ENCODE data around the gene VPS13D.

Gene VPS13D

GRCh38 chr1:12196641-12197482 is 33.0 kb upstream of the VPS13D start:
- Histone ChIP-seq H3K9ac (ENCODE audit: low read depth, low read length) (no peak overlapping the region), H3K36me3 (ENCODE audit: insufficient read depth, low read length) (no peaks in the 10 kb centered on the region), H3K4me1 (ENCODE audit: insufficient read depth, low read length) (no peaks in the 10 kb centered on the region), H3K79me2 (ENCODE audit: insufficient read depth, low read length) (no peaks in the 10 kb centered on the region), H3K9me3 (ENCODE audit: insufficient read depth, low read length, severe bottlenecking) (no peaks in the 10 kb centered on the region), H4K20me1 (ENCODE audit: insufficient read depth, low read length) (no peaks in the 10 kb centered on the region), H3K4me3 (ENCODE audit: low read depth in 1 of 2, low read length in 2 of 2) (no peak overlapping the region), H3K27me3 (ENCODE audit: insufficient read depth, low read length, poor library complexity) (no peaks in the 10 kb centered on the region), H3K27ac (ENCODE audit: low read length) (no peak overlapping the region), H2AFZ (ENCODE audit: low read depth, low read length) (no peak overlapping the region), H3K4me2 (ENCODE audit: insufficient read depth, low read length) (no peak overlapping the region)
- no peak for TF ChIP-seq EZH2 (IDR thresholded peaks at IDR 0.05; ENCODE audit: borderline replicate concordance, low read depth, low read length, severe bottlenecking)
- TF ChIP-seq, protein P1, sequence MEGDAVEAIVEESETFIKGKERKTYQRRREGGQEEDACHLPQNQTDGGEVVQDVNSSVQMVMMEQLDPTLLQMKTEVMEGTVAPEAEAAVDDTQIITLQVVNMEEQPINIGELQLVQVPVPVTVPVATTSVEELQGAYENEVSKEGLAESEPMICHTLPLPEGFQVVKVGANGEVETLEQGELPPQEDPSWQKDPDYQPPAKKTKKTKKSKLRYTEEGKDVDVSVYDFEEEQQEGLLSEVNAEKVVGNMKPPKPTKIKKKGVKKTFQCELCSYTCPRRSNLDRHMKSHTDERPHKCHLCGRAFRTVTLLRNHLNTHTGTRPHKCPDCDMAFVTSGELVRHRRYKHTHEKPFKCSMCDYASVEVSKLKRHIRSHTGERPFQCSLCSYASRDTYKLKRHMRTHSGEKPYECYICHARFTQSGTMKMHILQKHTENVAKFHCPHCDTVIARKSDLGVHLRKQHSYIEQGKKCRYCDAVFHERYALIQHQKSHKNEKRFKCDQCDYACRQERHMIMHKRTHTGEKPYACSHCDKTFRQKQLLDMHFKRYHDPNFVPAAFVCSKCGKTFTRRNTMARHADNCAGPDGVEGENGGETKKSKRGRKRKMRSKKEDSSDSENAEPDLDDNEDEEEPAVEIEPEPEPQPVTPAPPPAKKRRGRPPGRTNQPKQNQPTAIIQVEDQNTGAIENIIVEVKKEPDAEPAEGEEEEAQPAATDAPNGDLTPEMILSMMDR (IDR thresholded peaks at IDR 0.05; ENCODE audit: borderline replicate concordance, extremely low read depth, low read length, poor library complexity, severe bottlenecking): no peak
- DNase-seq (no peak), ATAC-seq (ENCODE audit: insufficient read depth, low read depth) (no peak)

GRCh38 chr1:12197483-12197880 is 32.3 kb upstream of the VPS13D start:
- no peaks in the 10 kb centered on the region for H3K27me3 ChIP-seq (ENCODE audit: insufficient read depth, low read length, poor library complexity)
- DNase-seq (no peak), ATAC-seq (ENCODE audit: insufficient read depth, low read depth) (no peak)
- H3K27ac ChIP-seq (ENCODE audit: low read length): no peak overlapping the region
- H2AFZ ChIP-seq (ENCODE audit: low read depth, low read length): no peak overlapping the region
- H3K9ac ChIP-seq (ENCODE audit: low read depth, low read length): no peak overlapping the region
- no peak overlapping the region for H3K4me3 ChIP-seq (ENCODE audit: low read depth in 1 of 2, low read length in 2 of 2)
- no peaks in the 10 kb centered on the region for H3K36me3 ChIP-seq (ENCODE audit: insufficient read depth, low read length)
- no peaks in the 10 kb centered on the region for H3K79me2 ChIP-seq (ENCODE audit: insufficient read depth, low read length)
- H3K9me3 ChIP-seq (ENCODE audit: insufficient read depth, low read length, severe bottlenecking): no peaks in the 10 kb centered on the region
- TF ChIP-seq, protein P1 (IDR thresholded peaks at IDR 0.05; ENCODE audit: borderline replicate concordance, extremely low read depth, low read length, poor library complexity, severe bottlenecking): no peak
- no peak for TF ChIP-seq EZH2 (IDR thresholded peaks at IDR 0.05; ENCODE audit: borderline replicate concordance, low read depth, low read length, severe bottlenecking)
- no peak overlapping the region for H3K4me2 ChIP-seq (ENCODE audit: insufficient read depth, low read length)
- H4K20me1 ChIP-seq (ENCODE audit: insufficient read depth, low read length): no peaks in the 10 kb centered on the region
- H3K4me1 ChIP-seq (ENCODE audit: insufficient read depth, low read length): no peaks in the 10 kb centered on the region

- DNase-seq: no peak
- H3K4me1 ChIP-seq (ENCODE audit: insufficient read depth, low read length): no peaks in the 10 kb centered on the region
These were observed 29.6 kb upstream of the VPS13D start for GRCh38 chr1:12200208-12200607.

More at GRCh38 chr1:12200208-12200607, 29.6 kb upstream of the VPS13D start:
- Histone ChIP-seq H3K4me2 (ENCODE audit: insufficient read depth, low read length) (no peak overlapping the region), H4K20me1 (ENCODE audit: insufficient read depth, low read length) (no peaks in the 10 kb centered on the region), H3K4me3 (ENCODE audit: low read depth in 1 of 2, low read length in 2 of 2) (no peak overlapping the region), H3K36me3 (ENCODE audit: insufficient read depth, low read length) (no peaks in the 10 kb centered on the region), H3K27me3 (ENCODE audit: insufficient read depth, low read length, poor library complexity) (no peaks in the 10 kb centered on the region), H3K9ac (ENCODE audit: low read depth, low read length) (no peak overlapping the region), H3K9me3 (ENCODE audit: insufficient read depth, low read length, severe bottlenecking) (no peaks in the 10 kb centered on the region), H2AFZ (ENCODE audit: low read depth, low read length) (no peak overlapping the region), H3K79me2 (ENCODE audit: insufficient read depth, low read length) (no peaks in the 10 kb centered on the region), H3K27ac (ENCODE audit: low read length) (no peak overlapping the region)
- TF ChIP-seq, protein P1 (IDR thresholded peaks at IDR 0.05; ENCODE audit: borderline replicate concordance, extremely low read depth, low read length, poor library complexity, severe bottlenecking): no peak
- no peak for TF ChIP-seq EZH2 (IDR thresholded peaks at IDR 0.05; ENCODE audit: borderline replicate concordance, low read depth, low read length, severe bottlenecking)
- ATAC-seq (ENCODE audit: insufficient read depth, low read depth): no peak
